Tibial nerve (tissue), 3 donors: ENCODE data around the gene NANOS2.

Source experiments
- POLR2A ChIP-seq, 2 donors: fragments of 450-650 bp; IDR thresholded peaks; one replicate each; pipeline ENCODE4 v1.6.1; 2017; ENCODE audit warnings: antibody characterized with exemption in 2 of 2, mild to moderate bottlenecking in 2 of 2, moderate library complexity in 2 of 2
- TF ChIP-seq, protein P1 (sequence below), 5 experiments: fragments of 200-600 bp in 3 of 5; fragments of 450-650 bp in 2 of 5; sonication (generic) in 3 of 5; IDR thresholded peaks; one replicate each; pipeline ENCODE4 v1.5.1; 2016 to 2019; ENCODE audit warnings: antibody characterized with exemption in 5 of 5, mild to moderate bottlenecking in 3 of 5, moderate library complexity in 2 of 5

DNA sequence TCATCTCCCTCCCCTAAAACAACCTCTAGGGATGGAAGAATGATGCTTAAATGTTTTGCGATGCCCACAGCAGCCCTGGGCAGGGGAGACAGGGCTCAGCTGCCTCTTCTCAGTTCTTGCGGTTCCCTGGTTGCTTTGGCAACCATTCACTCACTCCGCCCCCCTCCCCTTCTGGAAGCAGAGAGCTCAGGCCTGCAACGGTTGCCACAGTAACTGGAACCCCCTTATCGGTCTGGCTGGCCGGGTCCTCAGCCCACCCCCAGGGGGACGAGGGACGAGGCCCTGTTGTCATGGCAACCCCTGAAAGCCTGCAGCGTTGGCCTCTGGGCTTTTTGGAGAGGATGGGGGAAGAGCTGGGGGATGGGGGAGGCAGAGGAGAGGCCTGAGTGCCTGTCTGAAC is 39.6 kb upstream of the NANOS2 start:
- TF ChIP-seq, protein P1, sequence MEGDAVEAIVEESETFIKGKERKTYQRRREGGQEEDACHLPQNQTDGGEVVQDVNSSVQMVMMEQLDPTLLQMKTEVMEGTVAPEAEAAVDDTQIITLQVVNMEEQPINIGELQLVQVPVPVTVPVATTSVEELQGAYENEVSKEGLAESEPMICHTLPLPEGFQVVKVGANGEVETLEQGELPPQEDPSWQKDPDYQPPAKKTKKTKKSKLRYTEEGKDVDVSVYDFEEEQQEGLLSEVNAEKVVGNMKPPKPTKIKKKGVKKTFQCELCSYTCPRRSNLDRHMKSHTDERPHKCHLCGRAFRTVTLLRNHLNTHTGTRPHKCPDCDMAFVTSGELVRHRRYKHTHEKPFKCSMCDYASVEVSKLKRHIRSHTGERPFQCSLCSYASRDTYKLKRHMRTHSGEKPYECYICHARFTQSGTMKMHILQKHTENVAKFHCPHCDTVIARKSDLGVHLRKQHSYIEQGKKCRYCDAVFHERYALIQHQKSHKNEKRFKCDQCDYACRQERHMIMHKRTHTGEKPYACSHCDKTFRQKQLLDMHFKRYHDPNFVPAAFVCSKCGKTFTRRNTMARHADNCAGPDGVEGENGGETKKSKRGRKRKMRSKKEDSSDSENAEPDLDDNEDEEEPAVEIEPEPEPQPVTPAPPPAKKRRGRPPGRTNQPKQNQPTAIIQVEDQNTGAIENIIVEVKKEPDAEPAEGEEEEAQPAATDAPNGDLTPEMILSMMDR (IDR thresholded peaks at IDR 0.05), result no peak
- TF ChIP-seq POLR2A (IDR thresholded peaks at IDR 0.05), result no peak
